HG03135 (cell line): ENCODE data around the gene MYO7B.
"Not testable (repeated sequence)": the region's sequence is repeated elsewhere in the genome, so short reads cannot be mapped to it uniquely, and the experiment has no call there.

Experiments used
- ATAC-seq: cut with Tn5 transposase; IDR thresholded peaks from one replicate; pipeline ENCODE4 v1.9.1; 2021; ENCODE audit warnings: mild to moderate bottlenecking, moderate library complexity; ENCODE audit not compliant: unreplicated experiment

Gene MYO7B

DNA sequence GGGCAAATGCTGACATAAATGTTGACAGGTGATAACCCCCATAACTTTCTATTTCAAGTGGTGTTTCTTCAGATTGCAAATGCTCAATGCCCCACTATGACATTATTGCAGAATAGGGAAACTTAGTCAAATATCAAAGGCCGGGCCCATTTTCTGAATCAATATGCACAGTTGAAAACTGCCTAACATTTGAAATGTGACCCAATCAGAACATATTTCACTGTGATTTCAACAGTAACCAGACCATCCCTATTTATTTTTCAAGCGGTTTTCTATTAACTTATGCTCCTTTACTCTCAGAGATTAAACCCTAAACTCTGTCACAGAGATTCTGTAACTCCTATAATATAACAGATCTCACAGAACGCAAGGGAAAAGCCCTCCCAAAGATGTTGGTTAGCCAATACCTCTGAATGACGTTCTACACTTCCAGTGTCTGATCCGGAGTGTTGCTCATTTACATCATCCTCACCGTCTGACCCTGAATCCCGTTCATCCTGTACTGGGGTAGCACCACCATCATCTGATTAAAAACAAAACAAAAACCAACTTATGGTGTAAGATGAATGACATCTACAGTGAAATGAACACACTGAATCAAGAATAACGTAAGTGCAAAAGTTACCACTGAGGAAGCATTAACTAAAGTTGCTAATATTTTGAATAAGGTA lies 12.1 kb upstream of the MYO7B start:
- ATAC-seq, result no peak

DNA sequence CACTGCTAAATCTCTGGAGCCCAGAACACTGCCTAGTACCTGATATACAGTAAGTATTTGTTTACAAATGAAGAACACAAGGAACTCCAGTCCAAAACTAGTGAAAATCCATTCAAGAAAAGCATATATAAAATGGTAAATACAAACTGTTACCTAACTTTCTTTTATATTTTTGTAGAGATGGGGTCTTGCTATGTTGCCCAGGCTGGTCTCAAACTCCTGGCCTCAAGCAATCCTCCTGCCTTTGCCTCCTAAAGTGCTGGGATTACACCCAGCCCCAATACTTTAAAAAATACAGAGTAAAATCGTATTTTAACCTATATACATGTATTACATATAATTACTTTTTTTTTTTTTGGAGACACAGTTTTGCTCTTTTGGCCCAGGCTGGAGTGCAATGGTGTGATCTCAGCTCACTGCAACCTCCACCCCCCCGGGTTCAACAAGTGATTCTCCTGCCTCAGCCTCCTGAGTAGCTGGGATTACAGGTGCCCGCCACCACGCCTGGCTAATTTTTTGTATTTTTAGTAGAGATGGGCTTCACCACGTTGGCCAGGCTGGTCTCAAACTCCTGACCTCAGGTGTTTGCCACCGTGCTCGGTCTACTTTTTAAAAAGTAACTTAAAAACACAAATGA lies 11.2 kb upstream of the MYO7B start:
- not testable (repeated sequence) for ATAC-seq

DNA sequence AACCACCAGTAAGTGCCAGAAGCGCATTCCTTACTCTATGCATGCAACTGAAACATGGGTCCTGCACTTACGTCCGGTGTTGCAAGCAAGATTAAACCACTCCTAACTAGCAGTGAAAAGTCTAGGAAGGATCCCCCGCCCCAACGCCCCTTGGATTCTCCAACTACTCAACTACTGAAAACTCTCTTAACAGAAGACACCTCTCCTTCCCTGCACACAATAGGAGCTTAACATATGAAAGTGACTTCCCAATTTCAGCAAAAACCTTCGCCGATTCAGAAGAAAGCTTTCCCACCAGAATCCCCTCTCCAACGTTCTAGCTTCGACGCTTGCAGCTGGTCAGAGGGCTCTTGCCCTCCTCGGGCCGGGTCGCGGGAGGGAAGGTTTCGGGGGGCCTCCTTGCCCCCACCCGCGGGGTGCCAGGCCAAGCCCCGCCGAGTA lies 9.8 kb upstream of the MYO7B start:
- peak; percentile 4 for ATAC-seq

DNA sequence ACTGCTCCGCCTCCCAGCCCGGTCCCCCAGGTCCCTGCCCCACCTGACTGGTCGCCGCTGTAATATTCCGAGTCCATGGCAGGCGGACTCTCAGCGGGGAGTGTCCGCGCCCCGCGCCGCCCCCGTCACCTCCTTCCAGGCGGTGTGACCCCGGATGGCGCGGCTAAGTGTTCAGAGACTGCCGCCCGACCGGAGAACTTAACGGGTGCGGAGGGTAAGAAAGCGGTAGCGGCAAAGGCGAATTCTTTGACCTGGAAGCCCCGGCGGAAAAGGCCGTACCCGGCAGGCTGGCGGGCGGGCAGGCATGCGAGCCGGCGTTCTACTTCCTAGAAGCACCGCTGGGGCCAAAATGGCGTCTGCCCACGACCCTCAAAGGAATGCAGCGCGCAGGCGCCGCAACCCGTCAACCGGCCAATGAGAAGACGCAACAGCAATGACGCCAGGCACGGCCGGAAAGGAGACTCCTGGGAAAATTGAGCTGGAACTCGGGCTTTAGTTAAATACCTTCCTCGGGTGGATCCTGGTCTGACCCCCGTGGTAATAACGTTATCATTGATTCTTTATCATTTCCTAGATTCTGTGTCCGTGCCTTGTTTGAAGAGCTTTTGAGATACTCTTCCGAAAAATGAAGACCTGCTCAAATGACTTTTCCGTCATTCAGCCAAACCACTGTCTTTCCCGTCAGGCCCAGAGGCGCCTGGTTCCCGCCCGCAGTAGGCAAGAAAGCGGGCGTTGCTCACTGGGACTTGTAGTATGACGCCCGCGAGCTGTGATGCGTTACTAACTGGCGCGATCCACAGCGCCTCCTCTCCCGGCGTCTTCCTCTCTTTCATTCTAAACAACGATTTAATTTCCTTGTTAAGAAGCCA lies 9.1 kb upstream of the MYO7B start, which contains the start of gene IWS1:
IWS1 (minus strand) TSS at position 358 of the 869 bp plus-strand sequence; CDS start at position 77, 281 bp downstream.
- peak; percentile 90 for ATAC-seq

DNA sequence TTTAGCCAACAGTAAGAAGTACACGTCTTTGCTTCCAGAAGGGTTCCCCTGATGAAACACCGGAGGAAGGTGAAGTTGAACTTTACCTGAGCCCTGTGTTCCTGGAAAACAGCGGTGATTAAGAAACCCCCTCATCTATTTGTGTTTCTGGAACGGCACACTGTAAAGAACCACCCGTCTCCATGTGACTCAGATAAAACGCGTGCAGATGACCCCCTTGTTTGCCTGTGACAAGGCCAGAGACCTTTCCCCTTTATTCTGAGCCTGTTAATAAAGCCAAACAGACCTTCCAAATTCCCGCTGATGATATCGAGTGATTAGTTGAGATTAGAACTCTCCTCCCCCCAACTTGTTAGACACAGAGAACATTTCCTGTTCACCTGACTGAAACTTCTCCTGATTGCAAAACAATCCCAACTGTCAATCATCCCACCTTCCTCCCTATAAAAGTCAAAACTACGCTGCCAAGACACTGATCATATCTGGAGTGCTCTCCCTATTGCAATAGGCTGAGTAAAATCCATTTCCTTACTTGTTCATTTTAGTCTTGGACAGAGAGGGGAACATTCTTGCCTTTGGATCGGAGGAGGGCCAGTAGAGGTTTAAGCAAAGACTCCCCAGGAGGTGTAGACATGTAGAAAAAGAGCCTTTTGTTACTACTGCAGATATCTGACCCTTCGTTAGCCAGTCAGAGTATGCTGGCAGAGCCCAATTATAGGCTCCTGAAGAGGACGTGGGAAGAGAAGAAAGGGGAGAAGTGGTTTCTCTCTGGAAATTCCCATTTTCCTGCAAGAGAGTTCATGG lies 8.3 kb upstream of the MYO7B start:
- peak; percentile 5 for ATAC-seq

DNA sequence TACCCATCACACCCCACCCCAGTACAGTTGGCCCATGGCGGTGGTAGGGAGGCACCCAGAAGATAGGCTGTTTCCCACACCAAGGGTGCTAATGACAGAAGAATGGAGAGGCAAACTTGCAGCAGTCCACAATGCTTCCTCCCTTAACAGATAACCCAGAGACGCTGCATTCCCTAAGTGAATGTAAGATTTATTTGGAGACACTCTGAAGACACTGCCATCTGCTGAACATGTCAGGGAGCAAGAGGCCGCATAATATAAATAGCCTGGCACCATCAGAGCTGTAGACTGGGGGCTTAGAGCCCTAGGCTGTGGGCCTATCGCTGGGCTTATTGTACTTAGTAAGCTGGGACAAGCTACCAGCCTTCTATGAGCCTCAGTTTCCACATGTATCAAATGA lies 7.0 kb upstream of the MYO7B start:
- no peak for ATAC-seq

DNA sequence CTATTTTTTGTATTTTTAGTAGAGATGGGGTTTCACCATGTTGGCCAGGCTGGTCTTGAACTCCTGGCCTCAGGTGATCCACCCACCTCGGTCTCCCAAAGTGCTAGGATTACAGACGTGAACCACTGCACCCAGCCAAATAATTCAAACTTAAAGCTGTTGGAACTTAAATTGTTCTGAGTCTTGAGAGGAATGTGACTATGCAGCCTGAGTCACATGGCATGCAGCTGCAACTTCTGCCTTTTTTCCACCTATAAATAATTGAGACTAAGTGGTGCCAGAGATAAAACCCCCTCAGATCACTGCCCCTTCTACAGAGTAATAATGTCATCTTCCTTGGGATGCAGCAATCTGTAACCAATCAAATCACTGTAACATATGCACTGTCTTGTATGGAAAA lies 6.1 kb upstream of the MYO7B start:
- ATAC-seq, result not testable (repeated sequence)

DNA sequence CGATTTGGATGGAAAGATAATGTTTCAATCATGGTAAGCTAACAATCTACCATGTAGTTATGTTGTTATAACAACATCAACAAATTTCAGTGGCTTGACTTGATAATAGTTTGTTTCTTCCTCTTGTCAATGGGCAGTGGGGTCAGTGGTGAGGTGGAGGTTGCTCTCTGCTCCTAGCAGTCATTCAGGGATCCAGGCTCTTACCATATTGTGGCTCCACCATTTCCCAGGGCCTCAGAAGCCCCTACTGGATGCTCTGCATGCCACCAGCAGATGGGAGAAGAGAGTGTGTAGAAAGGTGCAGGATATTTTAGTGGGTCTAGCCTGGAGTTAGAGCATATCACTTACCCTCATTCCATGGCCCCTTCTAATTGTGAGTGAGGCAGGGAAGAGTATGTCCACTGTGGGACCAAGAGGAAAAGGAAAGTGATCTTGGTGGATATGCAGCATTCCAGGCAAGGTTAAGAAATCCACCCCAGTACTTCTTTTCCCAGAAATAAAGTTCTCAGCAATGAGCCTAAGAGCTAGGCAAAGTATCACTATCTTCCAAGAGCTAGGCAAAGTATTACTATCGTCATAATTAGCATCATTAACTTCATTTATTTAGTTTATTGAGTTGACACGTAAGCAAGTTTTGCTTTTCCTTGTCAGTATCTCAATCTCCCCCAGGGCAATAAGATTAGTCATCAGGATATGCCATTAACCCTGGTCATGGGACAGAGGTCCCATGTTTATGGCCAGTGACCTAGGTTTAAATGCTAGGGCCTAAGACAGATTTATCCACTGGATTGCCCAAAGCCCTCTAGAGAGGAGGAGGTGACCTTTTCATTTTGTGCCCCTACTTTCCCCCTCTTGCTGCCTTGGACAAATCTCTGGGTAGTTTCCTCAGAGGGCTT lies 5.0 kb upstream of the MYO7B start:
- no peak for ATAC-seq

DNA sequence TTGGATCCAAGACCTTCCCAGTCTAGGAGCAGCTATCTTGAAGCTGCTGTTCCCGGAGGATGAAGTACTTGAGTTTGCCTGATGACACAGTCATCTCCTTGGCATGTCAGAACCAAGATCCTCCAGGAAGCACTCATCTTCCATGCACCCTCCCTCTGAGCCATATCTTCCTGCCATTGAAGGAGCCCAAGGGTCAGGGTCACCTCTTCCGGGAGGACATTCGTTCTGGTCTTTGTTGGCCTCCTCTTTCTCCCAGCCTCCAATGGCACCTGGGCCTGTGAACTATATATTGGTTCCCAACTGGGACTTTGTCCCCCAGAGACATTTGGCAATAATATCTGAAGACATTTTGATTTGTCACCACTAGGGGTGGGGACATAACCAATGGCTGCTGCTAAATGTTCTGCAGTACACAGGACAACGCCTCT lies 4.2 kb upstream of the MYO7B start:
- no peak for ATAC-seq

DNA sequence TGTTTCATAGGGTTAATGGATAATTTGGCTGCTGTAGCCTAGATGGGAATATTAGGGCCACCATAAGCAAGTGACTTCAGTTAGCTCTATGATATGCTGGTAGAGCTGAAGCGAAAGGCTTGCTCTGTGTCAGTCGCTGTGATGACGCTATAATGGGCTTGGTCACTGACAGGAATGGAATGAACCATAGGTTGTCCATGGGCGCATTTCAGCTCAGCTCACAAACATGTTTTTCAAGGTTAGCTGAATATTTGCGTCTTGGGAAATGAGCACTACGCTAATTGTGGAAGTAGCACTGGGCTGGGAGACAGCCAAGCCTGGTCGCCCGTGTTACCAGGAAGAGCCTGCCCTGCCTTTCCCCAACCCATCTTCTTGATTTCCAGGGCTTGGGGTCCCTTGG lies 3.2 kb upstream of the MYO7B start:
- no peak for ATAC-seq

DNA sequence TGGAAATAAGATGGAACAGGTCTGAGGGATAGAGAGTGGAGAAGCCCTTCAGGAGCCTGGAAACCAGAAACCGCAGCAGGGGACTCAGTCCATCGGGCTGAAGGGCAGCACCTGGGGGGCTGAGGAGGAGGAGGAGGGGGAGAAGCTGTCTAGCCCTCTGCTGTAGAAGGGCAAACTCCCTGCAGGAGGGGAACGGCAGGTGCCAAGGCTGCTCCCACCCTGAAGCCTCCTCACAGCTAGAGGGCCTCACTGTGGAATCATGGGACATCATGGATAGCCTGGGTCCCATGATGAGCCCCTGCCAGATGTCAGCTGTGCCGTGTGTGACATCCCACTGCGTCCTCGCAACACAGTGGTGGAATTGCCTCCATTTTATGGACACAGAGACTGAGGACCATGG lies 435 bp downstream of the MYO7B start:
- no peak for ATAC-seq

DNA sequence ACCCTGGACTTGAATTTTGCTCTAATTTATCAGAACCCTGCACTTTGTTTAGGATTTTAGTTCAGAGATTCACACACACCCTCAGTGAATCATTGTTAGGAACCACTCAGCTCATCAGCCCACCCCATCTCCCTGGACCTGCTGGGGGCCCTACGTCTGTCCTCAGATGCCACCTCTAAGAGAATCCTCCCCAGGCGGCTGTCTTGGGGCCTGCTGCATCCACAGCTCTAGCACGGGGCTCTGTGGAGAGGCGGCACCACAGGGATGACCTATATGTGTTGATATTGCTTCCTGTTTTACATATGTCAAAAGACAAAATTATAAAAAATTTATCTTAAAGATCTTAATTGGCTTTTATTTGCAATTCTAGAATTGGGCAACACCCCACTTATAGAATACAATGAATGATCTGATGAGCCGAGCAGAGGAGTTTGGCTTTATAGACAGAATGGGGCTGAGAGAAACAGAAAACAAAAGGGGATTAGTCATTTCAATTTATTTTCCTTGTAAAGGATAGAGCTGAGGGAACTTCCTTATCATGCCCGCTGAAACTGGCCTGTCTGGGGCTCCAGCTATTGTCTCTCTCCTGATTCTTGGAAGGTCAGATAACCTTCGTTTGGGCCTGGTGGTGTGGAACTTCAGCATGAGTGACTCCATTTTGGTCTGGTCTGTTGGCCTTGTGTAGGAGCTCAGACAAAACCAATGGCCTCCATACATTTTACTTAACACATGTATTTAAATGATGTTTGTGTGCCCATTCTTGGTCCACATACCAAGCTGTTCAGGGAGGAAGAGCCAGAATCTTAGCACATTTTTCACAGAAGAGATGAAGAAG lies 1.4 kb downstream of the MYO7B start:
- ATAC-seq, result no peak

DNA sequence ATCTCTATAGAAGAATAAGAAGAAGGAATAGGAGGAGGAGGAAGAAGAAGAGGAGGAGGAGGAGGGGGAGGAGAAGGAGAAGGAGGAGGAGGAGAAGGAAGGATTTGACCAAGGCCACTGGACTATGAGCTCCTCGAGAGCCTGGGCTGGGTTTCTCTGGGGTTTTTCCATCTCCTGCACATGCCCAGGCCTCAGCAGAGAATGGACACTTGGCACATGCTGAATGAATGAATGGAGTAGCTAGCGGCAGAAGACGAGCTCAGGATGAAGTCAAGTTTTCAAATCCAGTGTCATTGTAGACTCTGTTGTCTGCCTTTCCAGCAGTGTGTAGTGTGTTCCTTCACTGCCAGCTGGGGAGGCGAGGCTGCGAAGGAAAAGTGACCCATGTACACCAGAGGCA lies 2.2 kb downstream of the MYO7B start:
- ATAC-seq, result no peak

DNA sequence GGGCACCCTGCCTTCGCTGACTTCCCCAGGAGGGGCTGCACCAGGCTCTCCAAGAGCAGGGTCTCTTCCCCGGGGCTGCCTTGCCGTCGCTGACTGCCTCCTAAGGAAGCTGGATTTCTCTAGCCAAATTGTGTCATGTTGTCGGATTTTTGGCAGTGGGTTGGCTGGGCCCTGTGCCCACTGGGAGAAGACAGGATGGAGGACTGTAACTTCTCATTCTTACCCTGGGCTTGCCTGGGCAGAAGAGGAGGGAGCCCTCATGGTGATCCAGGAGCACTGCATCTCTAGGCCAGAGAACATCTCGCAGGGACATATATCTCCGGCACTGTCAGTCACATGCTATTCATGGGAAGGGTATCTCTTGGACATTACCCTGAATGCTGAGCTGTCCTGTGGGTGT lies 6.3 kb downstream of the MYO7B start:
- no peak for ATAC-seq

DNA sequence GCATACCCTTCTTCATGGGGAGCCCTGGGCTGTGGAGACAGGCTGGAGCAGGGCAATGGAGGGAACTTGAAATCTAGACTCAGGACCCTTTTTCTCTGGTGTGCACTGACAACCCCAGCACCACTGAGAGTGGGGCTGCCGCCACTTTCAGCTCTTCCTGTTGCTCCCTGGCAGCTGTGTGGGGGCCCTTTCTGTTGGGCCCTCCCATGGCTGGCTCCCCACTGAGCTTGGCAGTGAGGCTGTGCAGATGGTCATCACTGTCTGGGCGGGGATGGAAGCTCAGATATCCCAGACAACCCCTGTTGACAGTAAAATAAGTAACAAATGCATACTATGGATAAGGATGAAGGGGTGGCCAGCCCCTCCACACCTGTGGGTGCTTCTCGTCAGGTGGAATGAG lies 6.7 kb downstream of the MYO7B start:
- ATAC-seq, result no peak

DNA sequence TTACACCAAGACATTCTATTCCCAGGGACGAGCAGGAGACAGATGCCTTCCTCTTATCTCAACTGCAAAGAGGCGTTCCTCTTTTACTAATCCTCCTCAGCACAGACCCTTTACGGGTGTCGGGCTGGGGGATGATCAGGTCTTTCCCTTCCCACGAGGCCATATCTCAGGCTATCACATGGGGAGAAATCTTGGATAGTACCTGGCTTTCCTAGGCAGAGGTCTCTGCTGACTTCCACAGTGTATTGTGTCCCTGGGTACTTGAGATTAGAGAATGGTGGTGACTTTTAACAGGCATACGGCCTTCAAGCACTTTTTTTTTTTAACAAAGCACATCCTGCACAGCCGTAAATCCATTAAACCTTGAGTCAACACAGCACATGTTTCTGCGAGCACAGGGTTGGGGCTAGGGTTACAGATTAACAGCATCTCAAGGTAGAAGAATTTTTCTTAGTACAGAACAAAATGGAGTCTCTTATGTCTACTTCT lies 7.6 kb downstream of the MYO7B start:
- ATAC-seq, result not testable (repeated sequence)

DNA sequence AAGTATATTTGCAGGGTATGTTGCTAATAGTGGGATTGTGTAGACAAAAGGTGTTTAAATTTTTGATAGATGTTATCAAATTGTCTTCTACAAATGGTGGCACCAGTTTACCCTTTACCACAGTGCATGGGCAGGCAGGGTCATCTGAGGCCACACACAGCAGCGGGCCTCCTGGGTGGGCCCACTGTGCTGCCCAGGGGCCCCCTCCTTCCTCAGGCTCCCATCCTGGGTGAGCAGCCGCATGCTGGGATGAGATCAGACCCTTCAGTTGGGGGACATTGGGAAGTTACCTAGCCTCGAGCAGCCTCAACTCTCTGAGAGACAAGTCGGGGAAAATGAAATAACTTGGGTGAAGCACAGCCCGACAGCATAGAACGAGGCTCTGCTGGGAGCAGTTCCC lies 9.7 kb downstream of the MYO7B start:
- no peak for ATAC-seq

DNA sequence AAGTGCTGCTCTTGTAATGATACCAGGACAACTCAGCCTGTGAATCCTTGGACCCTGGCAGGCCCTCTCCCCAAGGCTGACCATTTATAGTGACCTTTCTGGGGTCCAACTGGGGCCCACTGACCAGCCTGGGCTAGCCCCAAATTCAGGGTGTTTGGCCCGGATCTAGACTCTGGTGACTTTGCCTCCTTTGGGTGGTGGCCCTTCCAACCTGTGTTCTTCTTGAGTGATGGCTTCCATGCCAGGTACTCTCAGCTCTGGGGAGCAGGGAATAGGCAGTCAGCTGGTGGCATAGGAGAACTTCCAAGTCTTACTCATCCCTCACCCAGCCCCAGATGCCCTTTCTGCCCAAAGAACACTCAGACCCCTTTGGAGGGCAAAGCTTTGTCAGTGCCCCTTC lies 10.3 kb downstream of the MYO7B start:
- ATAC-seq, result no peak

DNA sequence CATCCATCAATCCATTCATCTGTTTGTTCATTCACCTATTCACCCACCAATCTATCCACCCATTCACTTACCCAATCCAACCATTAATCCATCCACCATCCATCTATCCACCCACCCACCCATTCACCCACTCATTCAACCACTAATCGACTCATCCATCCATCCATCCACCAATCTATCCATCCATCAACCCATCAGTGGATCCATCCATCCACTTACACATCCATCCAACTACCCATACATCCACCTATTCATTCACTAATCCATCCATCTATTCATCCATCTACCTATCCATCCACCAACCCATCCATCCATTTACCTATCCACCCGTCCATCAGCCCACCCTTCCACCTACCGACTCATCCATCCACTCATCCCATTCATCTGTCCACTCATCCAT lies 11.3 kb downstream of the MYO7B start:
- ATAC-seq, result no peak
